Measurements from ENCODE around the gene OR51B5.
"Not testable (repeated sequence)": the region's sequence is repeated elsewhere in the genome, so short reads cannot be mapped to it uniquely, and the experiment has no call there.

GRCh38 chr11:5294342-5294995, 48.9 kb downstream of the OR51B5 start:
- not testable (repeated sequence) for TF ChIP-seq RFX5 (IDR thresholded peaks at IDR 0.05; ENCODE audit: low read depth, low read length); CTCF (conservative IDR thresholded peaks at IDR 0.05; ENCODE audit: low read depth, low read length); RAD21 (IDR thresholded peaks at IDR 0.05; ENCODE audit: low read length)
